Ovary (tissue), 9 donors: ENCODE measurements around the gene ITM2B. TPM values are rescaled to one million over a fixed set of nuclear protein-coding genes. Genes with fewer than 3 reads are reported as not detected.
"Not testable (repeated sequence)": the region's sequence is repeated elsewhere in the genome, so short reads cannot be mapped to it uniquely, and the experiment has no call there.

ENCODE experiments used
- DNase-seq, 5 donors: peaks; one replicate each; pipeline ENCODE4 v3.0.0-alpha.2; 2019 to 2020
- H3K27ac ChIP-seq, 2 donors: fragments of 200-600 bp; one replicate each; pipeline versions ENCODE4 v1.5.1 to v1.8.0; 2019 to 2022
- H3K27me3 ChIP-seq: fragments of 200-600 bp; one replicate; pipeline ENCODE4 v1.8.0; 2022
- H3K36me3 ChIP-seq: fragments of 200-600 bp; sonication (generic); one replicate; pipeline ENCODE4 v1.5.1; 2019
- H3K4me1 ChIP-seq: one replicate; pipeline ENCODE4 v1.8.1; 2013; ENCODE audit warnings: mild to moderate bottlenecking, moderate library complexity; ENCODE audit not compliant: insufficient read depth
- H3K4me3 ChIP-seq: fragments of 200-600 bp; sonication (generic); one replicate; pipeline ENCODE4 v1.5.1; 2017
- H3K9me3 ChIP-seq, 2 donors: fragments of 200-600 bp in 1 of 2; sonication (generic) in 1 of 2; one replicate each; pipeline versions ENCODE4 v1.5.1 to v1.8.1; 2013 to 2019; ENCODE audit warnings: mild to moderate bottlenecking in 1 of 2, moderate library complexity in 1 of 2
- CTCF ChIP-seq, 3 donors: fragments of 450-650 bp in 2 of 3; fragments of 200-600 bp in 1 of 3; IDR thresholded peaks; one replicate each; pipeline versions ENCODE4 v1.5.1 to v1.8.0; 2016 to 2022; ENCODE audit warnings: antibody characterized with exemption in 3 of 3, mild to moderate bottlenecking in 1 of 3
- EP300 ChIP-seq: sonication (generic); formaldehyde crosslinking; IDR thresholded peaks from one replicate; pipeline ENCODE4 v1.6.1; 2017; ENCODE audit warnings: antibody characterized with exemption
- POLR2A ChIP-seq: fragments of 450-650 bp; IDR thresholded peaks from one replicate; pipeline ENCODE4 v1.6.1; 2017; ENCODE audit warnings: antibody characterized with exemption, mild to moderate bottlenecking, moderate library complexity
- WGBS, 3 donors: extraction: QIAGEN DNeasy Blood & Tissue Kit in 1 of 3; methylation state at CpG; one replicate each; pipeline versions ENCODE4 v1.1.5 to v1.1.7; 2013 to 2017; 5-methylcytosine and 5-hydroxymethylcytosine counted together
- intact Hi-C, 4 donors: fragments of 100-400 bp; cut with DNase I; formaldehyde crosslinking; loops; one replicate each; pipeline versions ENCODE4 v1.11.0 to v1.15.1; 2022 to 2023
- polyA plus RNA-seq, 2 donors: library from polyadenylated mRNA; stranded (reverse); fragments of 200-250 nt in 1 of 2; fragments of 350-450 nt in 1 of 2; fragmentation: Illumina TruSeq in 1 of 2; extraction: RNeasy Lipid Tissue Mini Kit (QIAGEN cat#74804) in 1 of 2; gene quantifications; one replicate each; pipeline ENCODE4 v1.2.3, GENCODE V29; 2013 to 2014
- total RNA-seq, 7 donors: library from RNA; depleted of rRNA in 2 of 7; stranded (reverse); fragments of >200 nt in 2 of 7; fragmentation: NEBNext Ultra II Directional in 3 of 7; extraction: Animal tissue kit (Norgen Biotek cat#: 25700) in 3 of 7; gene quantifications; one replicate each; pipeline versions ENCODE4 v1.1.0 to v1.2.4, GENCODE V29; 2016 to 2023
- donor health status: DM: no; HTN: no; CAD: no; lungs with moderate emphysema.
- donor health status: DM: no; HTN: no; CAD: no.
- donor health status: Bipolar disorder and iron deficiency.
- donor health status: DM: yes; HTN: yes; CAD: no.
- donor health status: DM: no; HTN: no; CAD: no.
- donor health status: DM: yes; HTN: yes; CAD: no.

The ITM2B gene
- total and polyA plus RNA-seq, 9 donors: 635 to 1,955 (median 903) TPM

- no peak overlapping the region for H3K27ac ChIP-seq
- H3K4me1 ChIP-seq: no peaks in the 10 kb centered on the region
- 91 to 95% (median 95%) methylated on average over 1 of the region's 1 CpG for WGBS, 3 donors
- no peaks in the 10 kb centered on the region for H3K9me3 ChIP-seq
- no peak for TF ChIP-seq CTCF (IDR thresholded peaks at IDR 0.05)
- H3K36me3 ChIP-seq: no peaks in the 10 kb centered on the region
- intact Hi-C loops: no loop called here
- H3K4me3 ChIP-seq: no peak overlapping the region
- DNase-seq: no peak
- H3K27me3 ChIP-seq: no peaks in the 10 kb centered on the region
Observed at GRCh38 chr13:48214519-48215121, 18.4 kb upstream of the ITM2B start.

DNA sequence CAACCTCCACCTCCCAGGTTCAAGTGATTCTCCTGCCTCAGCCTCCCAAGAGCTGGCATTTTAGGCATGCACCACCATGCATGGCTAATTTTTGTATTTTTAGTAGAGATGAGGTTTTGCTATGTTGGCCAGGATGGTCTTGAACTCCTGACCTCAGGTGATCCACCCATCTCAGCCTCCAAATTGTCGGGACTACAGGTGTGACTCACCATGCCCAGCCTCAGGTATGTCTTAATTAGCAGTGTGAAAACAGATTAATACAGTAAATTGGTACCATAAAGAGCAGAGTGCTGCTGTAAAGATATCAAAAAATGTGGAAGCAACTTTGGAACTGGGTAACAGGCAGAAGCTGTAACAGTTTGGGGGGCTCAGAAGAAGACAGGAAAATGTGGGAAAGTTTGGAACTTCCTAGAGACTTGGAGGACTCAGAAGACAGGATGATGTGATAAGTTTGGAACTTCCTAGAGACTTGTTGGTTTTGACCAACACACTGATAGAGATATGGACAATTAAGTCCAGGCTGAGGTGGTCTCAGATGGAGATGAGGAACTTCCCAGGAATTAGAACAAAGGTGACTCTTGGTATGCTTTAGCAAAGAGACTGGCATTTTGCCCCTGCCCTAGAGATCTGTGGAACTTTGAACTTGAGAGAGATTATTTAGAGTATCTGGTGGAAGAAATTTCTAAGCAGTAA is 17.3 kb upstream of the ITM2B start:
- H3K4me1 ChIP-seq, intact Hi-C loops, H3K27ac ChIP-seq, H3K36me3 ChIP-seq, DNase-seq, H3K9me3 ChIP-seq, H3K27me3 ChIP-seq, H3K4me3 ChIP-seq: not testable (repeated sequence)
- 80 to 86% (median 82%) methylated on average over 1 of the region's 1 CpG for WGBS, 3 donors

DNA sequence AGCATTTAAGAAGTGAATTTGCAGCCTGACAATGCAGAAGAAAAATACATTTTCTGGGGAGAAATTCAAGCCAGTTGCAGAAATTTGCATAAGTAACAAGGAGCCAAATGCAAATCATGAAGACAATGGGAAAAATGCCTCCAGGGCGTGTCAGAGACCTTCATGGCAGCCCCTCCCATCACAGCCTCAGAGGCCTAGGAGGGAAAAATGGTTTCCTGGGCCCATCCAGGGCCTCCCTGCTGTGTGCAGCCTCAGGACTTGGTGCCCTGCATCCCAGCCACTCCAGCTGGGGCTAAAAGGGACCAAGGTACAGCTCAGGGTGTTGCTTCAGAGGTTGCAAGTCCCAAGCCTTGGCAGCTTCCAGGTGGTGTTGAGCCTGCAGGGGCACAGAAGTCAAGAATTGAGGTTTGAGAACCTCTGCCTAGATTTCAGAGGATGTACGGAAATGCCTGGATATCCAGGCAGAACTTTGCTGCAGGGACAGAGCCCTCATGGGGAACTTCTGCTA is 16.7 kb upstream of the ITM2B start:
- no peak overlapping the region for H3K4me3 ChIP-seq
- no peak for TF ChIP-seq EP300
- no peak for TF ChIP-seq CTCF (IDR thresholded peaks at IDR 0.05)
- H3K4me1 ChIP-seq: peaks cover 5% of the 10 kb centered on the region
- no peaks in the 10 kb centered on the region for H3K36me3 ChIP-seq
- H3K27me3 ChIP-seq: no peaks in the 10 kb centered on the region
- 91 to 100% (median 96%) methylated on average over 2 of the region's 2 CpGs for WGBS, 3 donors
- DNase-seq: no peak
- H3K9me3 ChIP-seq: no peaks in the 10 kb centered on the region
- no peak overlapping the region for H3K27ac ChIP-seq
- intact Hi-C loops: no loop called here

DNA sequence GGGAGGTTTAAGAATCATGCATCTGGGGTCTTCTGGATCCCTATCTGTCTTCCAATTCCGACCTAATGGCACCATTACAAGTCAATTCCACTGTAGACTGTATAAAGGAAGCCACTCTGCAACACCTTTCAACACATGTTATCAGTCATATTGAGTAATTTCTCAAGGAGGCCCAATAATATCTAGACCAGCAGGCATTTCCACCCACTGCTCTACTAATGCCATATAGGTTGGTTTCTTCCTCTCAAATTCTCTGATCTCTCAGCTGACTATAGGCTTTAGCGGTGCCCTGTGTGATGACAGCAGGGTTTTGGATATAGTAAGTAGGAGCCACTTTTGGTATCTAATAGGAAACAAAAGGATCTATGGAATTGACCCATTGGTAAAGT is 12.4 kb upstream of the ITM2B start:
- WGBS, 3 donors: 86 to 94% (median 93%) methylated on average over 2 of the region's 2 CpGs
- H3K27me3 ChIP-seq: no peaks in the 10 kb centered on the region
- H3K9me3 ChIP-seq: no peaks in the 10 kb centered on the region
- no peaks in the 10 kb centered on the region for H3K36me3 ChIP-seq
- TF ChIP-seq POLR2A (no peak), CTCF (IDR thresholded peaks at IDR 0.05) (no peak), EP300 (no peak)
- H3K27ac ChIP-seq: peak overlapping the region; percentile 46 to 95
- peaks cover 12% of the 10 kb centered on the region for H3K4me1 ChIP-seq
- H3K4me3 ChIP-seq: no peak overlapping the region
- intact Hi-C loops: loop anchor here in 2 of 4 donors (5.0 kb wide), 1 partner anchor 93 kb away; no protein-coding TSS in a partner anchor
- no peak for DNase-seq
